GM12873 (cell line): ENCODE data around the gene LMBRD1.
A peak's percentile ranks its signal among the peaks of the same experiment; 100 is the strongest.

Experiments used
- TF ChIP-seq, protein P1 (sequence below): IDR thresholded peaks from 2 replicates; pipeline ENCODE4 v1.5.1; 2012; ENCODE audit warnings: low read depth, mild to moderate bottlenecking, moderate library complexity, low read length, control low read depth; ENCODE audit not compliant: insufficient read depth; ENCODE audit errors: missing control alignments

The LMBRD1 gene

DNA sequence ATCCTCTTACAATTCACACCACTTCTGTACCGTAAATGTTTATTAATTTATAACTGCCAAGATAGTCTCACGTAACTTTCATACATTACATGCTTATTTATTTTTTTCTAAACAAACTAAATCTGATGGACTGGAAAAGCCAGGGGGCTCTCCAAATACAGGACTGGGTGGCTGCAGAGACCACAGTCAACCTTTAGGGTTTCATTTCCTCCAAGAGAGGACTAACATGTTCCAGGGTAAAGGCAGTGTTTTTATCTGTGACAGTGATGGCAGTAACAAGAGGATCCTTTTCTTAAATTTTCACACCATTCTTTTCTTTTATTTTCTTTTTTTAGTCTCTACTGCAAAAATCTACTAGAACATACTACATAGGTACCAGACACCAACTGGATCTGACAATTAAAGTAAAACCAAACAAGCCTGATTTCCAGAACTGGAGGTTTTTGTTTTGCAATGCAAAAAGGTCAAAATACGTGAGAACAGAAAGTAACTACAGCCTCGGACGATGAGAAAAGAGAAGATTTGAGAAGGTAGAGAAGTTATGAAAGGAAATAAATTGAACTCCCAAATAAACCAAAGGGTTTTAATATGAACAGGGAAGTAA, 1.2 kb downstream of the LMBRD1 start:
- TF ChIP-seq, protein P1, sequence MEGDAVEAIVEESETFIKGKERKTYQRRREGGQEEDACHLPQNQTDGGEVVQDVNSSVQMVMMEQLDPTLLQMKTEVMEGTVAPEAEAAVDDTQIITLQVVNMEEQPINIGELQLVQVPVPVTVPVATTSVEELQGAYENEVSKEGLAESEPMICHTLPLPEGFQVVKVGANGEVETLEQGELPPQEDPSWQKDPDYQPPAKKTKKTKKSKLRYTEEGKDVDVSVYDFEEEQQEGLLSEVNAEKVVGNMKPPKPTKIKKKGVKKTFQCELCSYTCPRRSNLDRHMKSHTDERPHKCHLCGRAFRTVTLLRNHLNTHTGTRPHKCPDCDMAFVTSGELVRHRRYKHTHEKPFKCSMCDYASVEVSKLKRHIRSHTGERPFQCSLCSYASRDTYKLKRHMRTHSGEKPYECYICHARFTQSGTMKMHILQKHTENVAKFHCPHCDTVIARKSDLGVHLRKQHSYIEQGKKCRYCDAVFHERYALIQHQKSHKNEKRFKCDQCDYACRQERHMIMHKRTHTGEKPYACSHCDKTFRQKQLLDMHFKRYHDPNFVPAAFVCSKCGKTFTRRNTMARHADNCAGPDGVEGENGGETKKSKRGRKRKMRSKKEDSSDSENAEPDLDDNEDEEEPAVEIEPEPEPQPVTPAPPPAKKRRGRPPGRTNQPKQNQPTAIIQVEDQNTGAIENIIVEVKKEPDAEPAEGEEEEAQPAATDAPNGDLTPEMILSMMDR: peak; percentile 12

DNA sequence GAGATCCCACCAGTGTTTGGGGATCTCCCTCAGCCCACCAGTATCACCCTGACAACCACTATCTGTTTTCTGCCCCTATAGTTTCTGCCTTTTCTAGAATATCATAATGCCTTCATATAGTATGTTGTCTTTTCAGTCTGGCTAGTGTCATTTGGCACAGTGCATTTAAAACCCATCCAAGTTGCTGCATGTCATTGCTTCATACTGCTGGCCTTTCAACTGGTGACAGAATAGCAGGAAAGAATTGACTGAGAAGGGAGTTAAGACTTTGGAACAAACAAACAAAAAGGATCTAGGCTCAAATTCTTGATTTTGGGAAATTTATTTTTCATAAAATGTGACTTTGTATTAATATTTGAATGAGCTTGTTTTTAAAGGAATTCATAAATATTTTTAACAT, 4.5 kb downstream of the LMBRD1 start:
- TF ChIP-seq, protein P1: no peak

DNA sequence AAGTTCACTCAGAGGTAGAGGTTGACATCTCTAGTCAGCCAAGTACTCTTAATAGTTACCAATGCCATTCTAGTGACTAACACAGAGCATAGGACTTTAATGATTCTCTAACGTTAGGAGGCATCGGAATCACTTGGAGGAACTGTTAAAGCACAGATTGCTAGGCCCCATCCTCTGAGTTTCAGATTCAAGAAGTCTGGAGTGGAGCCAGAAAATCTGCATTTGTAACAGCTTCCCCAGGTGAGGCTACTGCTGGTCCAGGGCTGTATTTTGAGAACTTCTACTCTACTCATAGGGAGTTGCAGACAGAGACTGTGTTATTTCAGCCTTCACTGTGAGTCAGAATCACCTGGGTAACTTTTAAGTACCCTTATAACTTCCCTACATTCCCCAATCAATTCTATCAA, 5.7 kb downstream of the LMBRD1 start:
- TF ChIP-seq, protein P1: no peak

DNA sequence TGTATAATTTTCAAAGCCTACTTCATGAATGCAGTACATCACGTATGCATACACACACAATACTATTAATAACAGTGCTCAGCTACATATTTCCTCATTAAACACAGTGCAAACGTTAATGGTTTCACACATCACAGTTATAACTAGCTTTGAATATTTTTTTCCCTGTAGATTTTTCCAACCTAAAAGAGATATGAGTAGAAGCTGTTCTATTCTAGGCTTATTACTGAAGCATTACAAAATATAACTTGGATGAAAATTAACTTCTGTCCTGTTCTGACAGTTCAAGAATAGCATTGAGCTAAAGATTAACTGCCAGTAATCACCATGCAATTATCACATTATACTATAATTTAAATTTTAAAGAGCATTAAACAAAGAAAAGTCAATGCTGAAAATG, 6.2 kb downstream of the LMBRD1 start:
- TF ChIP-seq, protein P1: no peak

DNA sequence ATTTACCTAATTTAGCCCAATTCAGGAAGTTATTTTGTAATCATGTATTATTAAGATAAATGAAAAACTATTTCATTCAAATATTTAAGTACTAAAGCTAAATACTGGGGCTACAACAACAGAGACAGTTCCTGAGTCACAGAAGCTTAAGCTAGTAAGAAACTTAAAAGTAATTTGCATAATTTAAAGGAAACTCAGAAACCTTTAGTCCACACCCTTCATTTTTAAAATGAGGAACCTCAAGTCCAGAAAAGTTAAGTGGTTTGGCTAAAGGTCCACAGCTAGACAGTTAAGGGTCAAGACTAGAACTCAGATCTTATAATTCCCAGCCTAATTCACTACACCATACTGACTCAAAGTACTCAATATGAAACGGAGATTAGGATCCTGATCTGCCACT, 7.2 kb downstream of the LMBRD1 start:
- TF ChIP-seq, protein P1: no peak

DNA sequence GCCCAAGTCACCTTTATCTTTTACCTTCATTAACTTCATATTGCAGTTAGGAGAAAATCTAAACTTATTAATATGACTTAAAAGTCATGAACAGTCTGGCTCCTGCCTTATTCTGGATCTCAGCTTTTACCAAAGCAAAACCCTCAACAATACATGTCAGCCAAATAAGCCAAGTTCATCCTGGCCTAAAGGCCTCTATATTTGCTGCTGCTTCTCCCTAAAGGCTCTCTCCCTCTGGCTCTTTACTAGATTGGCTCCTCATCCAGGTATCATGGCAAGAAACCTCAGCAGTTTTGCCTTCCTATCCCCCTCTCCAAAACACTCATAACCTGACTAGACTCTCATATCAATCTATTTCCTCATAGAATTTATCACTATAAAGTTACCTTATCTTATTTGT, 11.1 kb downstream of the LMBRD1 start:
- TF ChIP-seq, protein P1: no peak

DNA sequence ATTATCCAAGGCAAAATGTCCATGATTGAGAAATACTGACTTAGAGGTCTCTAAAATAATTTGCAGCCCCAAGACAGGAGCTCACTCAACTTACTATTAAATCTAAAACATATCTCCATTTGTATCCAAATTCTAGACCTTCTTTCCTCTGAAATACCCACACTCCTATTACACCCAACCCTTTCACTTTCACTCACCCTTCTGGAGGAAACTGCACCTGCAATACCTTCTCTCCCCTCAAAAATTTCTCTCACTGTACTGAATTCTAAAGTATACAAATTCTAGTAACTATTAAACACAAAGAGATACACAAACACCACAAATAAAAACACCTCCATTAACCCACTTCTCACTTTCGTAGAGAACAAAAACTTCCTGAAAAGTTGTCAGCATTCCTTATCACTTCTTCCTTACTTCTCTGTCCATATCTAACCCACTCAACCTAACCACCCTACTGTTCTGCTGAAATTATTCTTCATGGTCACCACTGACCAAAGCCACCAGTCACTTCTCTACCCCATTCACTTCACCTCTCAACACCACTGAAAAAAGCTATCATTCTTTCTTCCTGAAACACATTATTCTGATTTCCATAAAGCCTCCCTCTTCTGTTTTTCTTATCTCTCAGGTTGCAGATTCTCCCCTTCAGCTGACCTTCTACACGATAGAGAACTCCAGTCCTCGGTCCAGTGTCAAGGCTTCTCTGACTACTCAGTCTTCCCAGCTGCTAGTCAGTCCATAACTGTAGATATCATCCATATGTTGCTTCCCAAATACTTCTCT, 12.0 kb downstream of the LMBRD1 start:
- TF ChIP-seq, protein P1: no peak
